ENCODE measurements around the gene NAA20. TPM values are rescaled to one million over a fixed set of nuclear protein-coding genes. Genes with fewer than 3 reads are reported as not detected.

Gene NAA20
- total and polyA plus RNA-seq, 2 donors (not counting 1 experiment from before 2014, with no cell fraction given) = 42.4 to 82.6 TPM

DNA sequence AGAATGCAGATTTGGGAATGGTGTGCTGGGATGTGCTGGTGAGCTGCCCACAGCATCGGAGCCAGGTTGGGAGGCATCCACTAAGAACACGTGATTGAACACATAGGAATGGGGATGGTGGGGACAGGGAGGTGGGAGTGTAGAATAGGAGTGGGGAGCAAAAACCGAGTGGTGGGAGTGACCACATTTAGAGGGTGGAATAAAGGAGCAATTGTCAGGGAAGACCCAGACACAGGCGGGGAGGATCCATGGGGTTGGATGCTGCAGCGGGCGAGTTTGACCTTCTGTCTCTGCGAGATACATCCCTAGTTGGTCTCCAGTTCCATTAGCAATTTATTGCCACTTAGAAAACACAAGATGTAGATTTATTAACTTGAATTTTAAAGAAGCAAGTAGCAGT is 4.7 kb downstream of the NAA20 start:
- H2AFZ ChIP-seq (ENCODE audit: low read length) = no peak overlapping the region
- no peak overlapping the region for H3K27ac ChIP-seq (ENCODE audit: insufficient read depth, low read length)
- H3K4me1 ChIP-seq (ENCODE audit: control insufficient read depth, extremely low read depth, insufficient read depth, low read length) = peaks cover 8% of the 10 kb centered on the region
- no peak for DNase-seq (ENCODE audit: low read depth in 2 of 2)
- H3K36me3 ChIP-seq (ENCODE audit: control insufficient read depth, insufficient read depth, low read length) = peaks cover 4% of the 10 kb centered on the region
- no peak for TF ChIP-seq EZH2 (IDR thresholded peaks at IDR 0.05; ENCODE audit: low read length, missing control alignments)
- no peak for TF ChIP-seq CTCF (conservative IDR thresholded peaks at IDR 0.05 in 1 of 2, IDR thresholded peaks at IDR 0.05 in 1 of 2; ENCODE audit: low read depth in 1 of 2, low read length in 2 of 2)
- H3K27me3 ChIP-seq (ENCODE audit: control insufficient read depth, insufficient read depth, low read length) = no peaks in the 10 kb centered on the region
- H3K4me3 ChIP-seq (replicated peaks in 1 of 4; ENCODE audit: control extremely low read depth in 1 of 4, insufficient read depth in 1 of 4, low read depth in 3 of 4, low read length in 4 of 4) = no peak overlapping the region
- no peak overlapping the region for H3K9ac ChIP-seq (ENCODE audit: insufficient read depth, low read length)
- H3K79me2 ChIP-seq (ENCODE audit: control insufficient read depth, insufficient read depth, low read length) = peaks cover 80% of the 10 kb centered on the region
- no peaks in the 10 kb centered on the region for H3K9me3 ChIP-seq (ENCODE audit: control insufficient read depth, insufficient read depth, low read depth, low read length)
- H4K20me1 ChIP-seq (ENCODE audit: control insufficient read depth, extremely low read depth, insufficient read depth, low read length) = no peaks in the 10 kb centered on the region
- no peak overlapping the region for H3K4me2 ChIP-seq (ENCODE audit: extremely low read depth, insufficient read depth, low read length)

GRCh38 chr20:20022498-20022897 is 5.3 kb downstream of the NAA20 start:
- H3K79me2 ChIP-seq (ENCODE audit: control insufficient read depth, insufficient read depth, low read length) = peaks cover 80% of the 10 kb centered on the region
- H3K4me2 ChIP-seq (ENCODE audit: extremely low read depth, insufficient read depth, low read length) = no peak overlapping the region
- no peaks in the 10 kb centered on the region for H3K9me3 ChIP-seq (ENCODE audit: control insufficient read depth, insufficient read depth, low read depth, low read length)
- no peak overlapping the region for H3K4me3 ChIP-seq (replicated peaks in 1 of 4; ENCODE audit: control extremely low read depth in 1 of 4, insufficient read depth in 1 of 4, low read depth in 3 of 4, low read length in 4 of 4)
- no peak overlapping the region for H2AFZ ChIP-seq (ENCODE audit: low read length)
- no peak overlapping the region for H3K9ac ChIP-seq (ENCODE audit: insufficient read depth, low read length)
- H3K27ac ChIP-seq (ENCODE audit: insufficient read depth, low read length) = no peak overlapping the region
- H4K20me1 ChIP-seq (ENCODE audit: control insufficient read depth, extremely low read depth, insufficient read depth, low read length) = no peaks in the 10 kb centered on the region
- H3K27me3 ChIP-seq (ENCODE audit: control insufficient read depth, insufficient read depth, low read length) = no peaks in the 10 kb centered on the region
- no peak for TF ChIP-seq CTCF (conservative IDR thresholded peaks at IDR 0.05 in 1 of 2, IDR thresholded peaks at IDR 0.05 in 1 of 2; ENCODE audit: low read depth in 1 of 2, low read length in 2 of 2)
- TF ChIP-seq EZH2 (IDR thresholded peaks at IDR 0.05; ENCODE audit: low read length, missing control alignments) = no peak
- peaks cover 5% of the 10 kb centered on the region for H3K36me3 ChIP-seq (ENCODE audit: control insufficient read depth, insufficient read depth, low read length)
- no peak for DNase-seq (ENCODE audit: low read depth in 2 of 2)
- peaks cover 8% of the 10 kb centered on the region for H3K4me1 ChIP-seq (ENCODE audit: control insufficient read depth, extremely low read depth, insufficient read depth, low read length)

GRCh38 chr20:20023395-20023794 is 6.2 kb downstream of the NAA20 start:
- DNase-seq (ENCODE audit: low read depth in 2 of 2) = no peak
- no peaks in the 10 kb centered on the region for H4K20me1 ChIP-seq (ENCODE audit: control insufficient read depth, extremely low read depth, insufficient read depth, low read length)
- H3K27me3 ChIP-seq (ENCODE audit: control insufficient read depth, insufficient read depth, low read length) = no peaks in the 10 kb centered on the region
- no peak overlapping the region for H3K4me3 ChIP-seq (replicated peaks in 1 of 4; ENCODE audit: control extremely low read depth in 1 of 4, insufficient read depth in 1 of 4, low read depth in 3 of 4, low read length in 4 of 4)
- no peak overlapping the region for H2AFZ ChIP-seq (ENCODE audit: low read length)
- H3K27ac ChIP-seq (ENCODE audit: insufficient read depth, low read length) = no peak overlapping the region
- no peak overlapping the region for H3K4me2 ChIP-seq (ENCODE audit: extremely low read depth, insufficient read depth, low read length)
- no peak overlapping the region for H3K9ac ChIP-seq (ENCODE audit: insufficient read depth, low read length)
- H3K4me1 ChIP-seq (ENCODE audit: control insufficient read depth, extremely low read depth, insufficient read depth, low read length) = peaks cover 6% of the 10 kb centered on the region
- TF ChIP-seq EZH2 (IDR thresholded peaks at IDR 0.05; ENCODE audit: low read length, missing control alignments) = no peak
- no peak for TF ChIP-seq CTCF (conservative IDR thresholded peaks at IDR 0.05 in 1 of 2, IDR thresholded peaks at IDR 0.05 in 1 of 2; ENCODE audit: low read depth in 1 of 2, low read length in 2 of 2)
- peaks cover 5% of the 10 kb centered on the region for H3K36me3 ChIP-seq (ENCODE audit: control insufficient read depth, insufficient read depth, low read length)
- peaks cover 73% of the 10 kb centered on the region for H3K79me2 ChIP-seq (ENCODE audit: control insufficient read depth, insufficient read depth, low read length)
- no peaks in the 10 kb centered on the region for H3K9me3 ChIP-seq (ENCODE audit: control insufficient read depth, insufficient read depth, low read depth, low read length)

Data from fibroblast of lung (primary cell).